ENCODE data around the gene PCSK7.

DNA sequence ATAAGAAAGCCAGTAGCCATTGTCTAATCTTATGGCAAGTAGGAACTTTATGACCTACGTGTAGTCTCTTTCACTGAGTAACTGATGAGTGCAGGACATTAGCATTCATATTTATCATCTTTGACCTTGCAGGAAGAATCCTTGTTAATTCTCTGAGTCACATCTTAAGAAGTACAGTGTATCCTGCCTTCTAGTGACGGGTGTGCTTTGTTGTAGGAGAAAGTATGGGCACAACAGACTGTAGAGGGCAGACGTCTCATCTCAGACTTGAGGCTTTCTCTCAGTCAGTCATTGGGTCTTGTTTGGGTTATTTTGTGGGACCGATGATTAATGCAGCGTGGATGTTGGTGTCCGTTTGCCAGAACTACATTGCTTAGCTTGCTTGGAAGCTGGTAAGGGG lies 7.4 kb upstream of the PCSK7 start:
- no peak for TF ChIP-seq POLR2A (IDR thresholded peaks at IDR 0.05)
- TF ChIP-seq, protein P1, sequence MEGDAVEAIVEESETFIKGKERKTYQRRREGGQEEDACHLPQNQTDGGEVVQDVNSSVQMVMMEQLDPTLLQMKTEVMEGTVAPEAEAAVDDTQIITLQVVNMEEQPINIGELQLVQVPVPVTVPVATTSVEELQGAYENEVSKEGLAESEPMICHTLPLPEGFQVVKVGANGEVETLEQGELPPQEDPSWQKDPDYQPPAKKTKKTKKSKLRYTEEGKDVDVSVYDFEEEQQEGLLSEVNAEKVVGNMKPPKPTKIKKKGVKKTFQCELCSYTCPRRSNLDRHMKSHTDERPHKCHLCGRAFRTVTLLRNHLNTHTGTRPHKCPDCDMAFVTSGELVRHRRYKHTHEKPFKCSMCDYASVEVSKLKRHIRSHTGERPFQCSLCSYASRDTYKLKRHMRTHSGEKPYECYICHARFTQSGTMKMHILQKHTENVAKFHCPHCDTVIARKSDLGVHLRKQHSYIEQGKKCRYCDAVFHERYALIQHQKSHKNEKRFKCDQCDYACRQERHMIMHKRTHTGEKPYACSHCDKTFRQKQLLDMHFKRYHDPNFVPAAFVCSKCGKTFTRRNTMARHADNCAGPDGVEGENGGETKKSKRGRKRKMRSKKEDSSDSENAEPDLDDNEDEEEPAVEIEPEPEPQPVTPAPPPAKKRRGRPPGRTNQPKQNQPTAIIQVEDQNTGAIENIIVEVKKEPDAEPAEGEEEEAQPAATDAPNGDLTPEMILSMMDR (IDR thresholded peaks at IDR 0.05), result no peak

Data from lower leg skin (tissue), 3 donors.